ENCODE results near the gene CAMK1G.

DNA sequence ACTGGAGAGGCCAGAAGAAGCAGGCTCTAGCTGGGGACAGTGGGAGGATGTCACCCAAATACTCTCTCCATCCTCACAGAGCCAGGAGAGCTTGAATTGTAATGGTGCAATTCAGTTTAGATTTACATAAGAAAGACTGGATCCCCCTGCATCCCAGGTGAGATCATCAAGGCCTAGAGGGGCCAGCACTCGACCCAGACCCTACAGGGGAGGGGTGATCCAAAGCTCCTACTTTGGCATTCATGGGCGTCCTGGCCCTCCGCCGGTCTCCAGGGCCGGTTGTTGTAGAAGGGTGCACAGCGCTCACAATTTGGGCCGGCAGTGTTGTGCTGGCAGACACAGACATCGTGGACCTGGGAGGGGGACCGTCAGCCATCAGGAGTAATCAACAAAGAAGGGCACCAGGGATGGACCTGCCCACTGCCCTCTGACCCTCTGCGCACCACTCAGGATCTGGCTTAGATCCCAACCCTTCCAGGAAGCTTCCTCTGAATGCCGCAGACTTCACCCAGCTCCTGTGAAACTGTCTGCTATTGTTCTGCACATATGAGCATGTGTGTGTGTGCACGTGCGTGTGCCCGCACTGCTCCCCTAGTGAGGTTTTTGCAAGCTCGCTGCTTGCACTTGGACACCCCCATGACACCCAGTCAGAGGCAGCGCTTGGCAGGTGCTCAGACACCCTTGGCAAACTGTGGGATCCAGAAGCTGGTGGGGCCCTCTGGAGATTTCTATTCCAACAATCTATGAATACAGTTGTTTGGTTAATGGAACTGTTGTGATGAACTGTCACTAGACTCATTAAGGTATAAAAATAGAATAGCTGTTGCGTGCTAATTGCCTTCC is 47.1 kb downstream of the CAMK1G start:
- TF ChIP-seq CTCF (optimal IDR thresholded peaks at IDR 0.05 in 1 of 3, IDR thresholded peaks at IDR 0.05 in 1 of 3, conservative IDR thresholded peaks at IDR 0.05 in 1 of 3; ENCODE audit: extremely low read depth in 1 of 3, insufficient read depth in 2 of 3, low read length in 3 of 3) (no peak), EZH2 (IDR thresholded peaks at IDR 0.05; ENCODE audit: low read length) (no peak)
